ENCODE data around the gene WDR76.
"Not testable (repeated sequence)": the region's sequence is repeated elsewhere in the genome, so short reads cannot be mapped to it uniquely, and the experiment has no call there.

- not testable (repeated sequence) for TF ChIP-seq CTCF (IDR thresholded peaks at IDR 0.05; ENCODE audit: poor library complexity, severe bottlenecking); EP300 (conservative IDR thresholded peaks at IDR 0.05; ENCODE audit: poor library complexity, severe bottlenecking); TAF1 (IDR thresholded peaks at IDR 0.05; ENCODE audit: low read depth); EZH2 (IDR thresholded peaks at IDR 0.05; ENCODE audit: borderline replicate concordance, insufficient read depth, low read length, poor library complexity, severe bottlenecking); REST (IDR thresholded peaks at IDR 0.05; ENCODE audit: borderline replicate concordance)
Measured at GRCh38 chr15:43866636-43867035, 39.8 kb downstream of the WDR76 start.

Data from neural cell (in vitro differentiated cells).